Karpas-422 (cell line): Measurements from ENCODE around the gene SEZ6L. TPM values are rescaled to one million over a fixed set of nuclear protein-coding genes. Genes with fewer than 3 reads are reported as not detected.

Source experiments
- DNase-seq: peaks from one replicate; pipeline ENCODE4 v3.0.0-alpha.2; 2015
- H2AFZ ChIP-seq: fragments of 200-600 bp; sonication (generic); 2 replicates; pipeline ENCODE4 v1.6.1; 2014; ENCODE audit warnings: antibody characterized with exemption, low read length, mixed read lengths
- H3K27ac ChIP-seq: fragments of 200-600 bp; sonication (generic); 2 replicates; pipeline ENCODE4 v1.5.1; 2014; ENCODE audit warnings: mild to moderate bottlenecking, low read length, moderate library complexity
- H3K27me3 ChIP-seq: fragments of 200-600 bp; sonication (generic); 2 replicates; pipeline ENCODE4 v1.6.1; 2014; ENCODE audit warnings: low read length, mixed read lengths
- H3K36me3 ChIP-seq: fragments of 200-600 bp; sonication (generic); 2 replicates; pipeline ENCODE4 v1.6.1; 2014; ENCODE audit warnings: low read length, mixed read lengths; ENCODE audit not compliant: insufficient read depth
- H3K4me1 ChIP-seq: fragments of 200-600 bp; sonication (generic); 2 replicates; pipeline ENCODE4 v1.6.1; 2014; ENCODE audit warnings: mild to moderate bottlenecking, low read length, mixed read lengths
- H3K4me2 ChIP-seq: fragments of 200-600 bp; sonication (generic); 2 replicates; pipeline ENCODE4 v1.6.1; 2014; ENCODE audit warnings: low read length, low read depth, mild to moderate bottlenecking; ENCODE audit not compliant: poor library complexity, severe bottlenecking
- H3K4me3 ChIP-seq: fragments of 200-600 bp; sonication (generic); 2 replicates; pipeline ENCODE4 v1.5.1; 2014; ENCODE audit warnings: mild to moderate bottlenecking, antibody characterized with exemption, low read length, mixed read lengths
- H3K79me2 ChIP-seq: fragments of 200-600 bp; sonication (generic); 2 replicates; pipeline ENCODE4 v1.6.1; 2014; ENCODE audit warnings: mild to moderate bottlenecking, low read length, mixed read lengths
- H3K9ac ChIP-seq: fragments of 200-600 bp; sonication (generic); 2 replicates; pipeline ENCODE4 v1.6.0; 2014; ENCODE audit warnings: low read length
- H3K9me2 ChIP-seq: fragments of 200-600 bp; sonication (generic), shearing (Covaris generic); replicated peaks from 2 replicates; pipeline ENCODE4 v1.6.0; 2014; ENCODE audit warnings: mild to moderate bottlenecking, low read length, moderate library complexity; ENCODE audit not compliant: insufficient read depth
- H3K9me3 ChIP-seq: fragments of 300-700, 200-600 bp; sonication (generic); 2 replicates; pipeline ENCODE4 v1.6.1; 2014; ENCODE audit warnings: low read length, mixed read lengths
- H4K20me1 ChIP-seq: fragments of 200-600 bp; sonication (generic); 2 replicates; pipeline ENCODE4 v1.6.1; 2014; ENCODE audit warnings: mild to moderate bottlenecking, antibody characterized with exemption, low read length, low read depth; ENCODE audit not compliant: insufficient read depth
- total RNA-seq: library from RNA; depleted of rRNA; stranded (reverse); fragments of >200 nt; shearing (Covaris generic); gene quantifications from 2 replicates; pipeline ENCODE4 v1.2.3, GENCODE V29; 2014; ENCODE audit warnings: low replicate concordance; rRNA removed

Gene SEZ6L
- 0.14 and 0.41 TPM in 2 replicates for total RNA-seq

DNA sequence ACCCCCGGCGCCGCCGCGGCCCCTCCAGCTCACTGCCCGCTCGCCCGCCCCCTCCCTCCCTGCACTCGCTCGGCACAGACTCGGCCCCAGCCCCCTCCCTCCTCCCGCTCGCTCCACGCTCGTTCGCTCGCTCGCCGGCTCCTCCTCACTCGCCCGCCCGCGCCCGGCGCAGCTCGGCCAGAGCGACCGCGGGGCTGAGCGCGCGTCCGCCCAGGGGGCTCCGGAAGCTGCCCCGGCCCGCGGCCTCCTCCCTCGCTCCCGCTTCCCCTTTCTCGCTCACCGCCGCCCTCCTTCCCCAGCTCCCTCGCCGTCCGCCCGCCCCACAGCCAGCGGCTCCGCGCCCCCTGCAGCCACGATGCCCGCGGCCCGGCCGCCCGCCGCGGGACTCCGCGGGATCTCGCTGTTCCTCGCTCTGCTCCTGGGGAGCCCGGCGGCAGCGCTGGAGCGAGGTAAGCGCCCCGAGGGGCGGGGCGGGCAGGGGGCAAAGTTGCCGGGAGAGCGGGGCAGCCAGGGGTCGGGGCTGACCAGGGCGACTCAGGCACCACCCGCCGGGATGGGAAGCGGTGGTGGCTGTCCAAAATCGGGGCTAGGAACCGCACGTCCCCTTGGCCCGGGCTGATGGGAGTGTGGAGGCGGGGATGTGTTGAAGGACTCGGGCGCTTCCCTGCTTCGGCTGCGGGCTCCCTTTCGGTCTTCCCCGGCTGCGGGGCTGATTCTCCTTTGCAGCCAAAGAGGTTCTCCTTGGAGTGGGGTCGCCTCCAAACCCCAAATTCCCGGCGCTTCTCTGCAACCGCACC, at the start of gene SEZ6L:
Gene SEZ6L (plus strand): TSS at position 148 of the 797 bp plus-strand sequence. CDS start 208 bp downstream, at position 356.
- Histone ChIP-seq H3K27me3 (no peaks in the 10 kb centered on the region), H3K9me2 (no peaks in the 10 kb centered on the region), H3K4me1 (no peaks in the 10 kb centered on the region), H2AFZ (no peak within 1 kb of the TSS), H3K4me3 (no peak within 1 kb of the TSS), H3K9me3 (no peaks in the 10 kb centered on the region), H3K9ac (no peak within 1 kb of the TSS), H3K27ac (no peak within 1 kb of the TSS), H4K20me1 (no peaks in the 10 kb centered on the region), H3K4me2 (no peak within 1 kb of the TSS), H3K36me3 (no peaks in the 10 kb centered on the region), H3K79me2 (no peaks in the 10 kb centered on the region)
- no peak for DNase-seq

- no peak overlapping the region for H2AFZ ChIP-seq
- H3K27ac ChIP-seq, result no peak overlapping the region
- H3K9me3 ChIP-seq, result no peaks in the 10 kb centered on the region
- H3K4me1 ChIP-seq, result peaks cover 30% of the 10 kb centered on the region
- no peaks in the 10 kb centered on the region for H4K20me1 ChIP-seq
- no peak overlapping the region for H3K9ac ChIP-seq
- H3K4me2 ChIP-seq, result no peak overlapping the region
- no peaks in the 10 kb centered on the region for H3K27me3 ChIP-seq
- H3K9me2 ChIP-seq, result no peaks in the 10 kb centered on the region
- no peak overlapping the region for H3K4me3 ChIP-seq
- no peaks in the 10 kb centered on the region for H3K36me3 ChIP-seq
- DNase-seq, result no peak
- H3K79me2 ChIP-seq, result no peaks in the 10 kb centered on the region
These were observed 46.3 kb upstream of the SEZ6L start for GRCh38 chr22:26122920-26123468.

- no peaks in the 10 kb centered on the region for H4K20me1 ChIP-seq
- no peak overlapping the region for H3K27ac ChIP-seq
- no peaks in the 10 kb centered on the region for H3K27me3 ChIP-seq
These were observed 44.1 kb upstream of the SEZ6L start for GRCh38 chr22:26124991-26125725.

GRCh38 chr22:26127126-26127525, 42.1 kb upstream of the SEZ6L start:
- no peaks in the 10 kb centered on the region for H3K36me3 ChIP-seq
- H4K20me1 ChIP-seq, result no peaks in the 10 kb centered on the region
- H3K27me3 ChIP-seq, result no peaks in the 10 kb centered on the region
- DNase-seq, result peak; percentile 76
- H3K79me2 ChIP-seq, result no peaks in the 10 kb centered on the region
- peak overlapping the region; percentile 64 for H3K27ac ChIP-seq
- peaks cover 53% of the 10 kb centered on the region for H3K4me1 ChIP-seq
- peak overlapping the region; percentile 18 for H3K4me2 ChIP-seq
- no peak overlapping the region for H2AFZ ChIP-seq
- no peaks in the 10 kb centered on the region for H3K9me2 ChIP-seq
- no peak overlapping the region for H3K9ac ChIP-seq
- no peak overlapping the region for H3K4me3 ChIP-seq
- no peaks in the 10 kb centered on the region for H3K9me3 ChIP-seq

More at GRCh38 chr22:26124991-26125725, 44.1 kb upstream of the SEZ6L start:
- Histone ChIP-seq H3K9me2 (no peaks in the 10 kb centered on the region), H3K4me2 (no peak overlapping the region), H3K4me3 (no peak overlapping the region), H3K36me3 (no peaks in the 10 kb centered on the region), H3K4me1 (peaks cover 44% of the 10 kb centered on the region), H3K9ac (no peak overlapping the region), H3K79me2 (no peaks in the 10 kb centered on the region), H3K9me3 (no peaks in the 10 kb centered on the region), H2AFZ (no peak overlapping the region)
- no peak for DNase-seq

DNA sequence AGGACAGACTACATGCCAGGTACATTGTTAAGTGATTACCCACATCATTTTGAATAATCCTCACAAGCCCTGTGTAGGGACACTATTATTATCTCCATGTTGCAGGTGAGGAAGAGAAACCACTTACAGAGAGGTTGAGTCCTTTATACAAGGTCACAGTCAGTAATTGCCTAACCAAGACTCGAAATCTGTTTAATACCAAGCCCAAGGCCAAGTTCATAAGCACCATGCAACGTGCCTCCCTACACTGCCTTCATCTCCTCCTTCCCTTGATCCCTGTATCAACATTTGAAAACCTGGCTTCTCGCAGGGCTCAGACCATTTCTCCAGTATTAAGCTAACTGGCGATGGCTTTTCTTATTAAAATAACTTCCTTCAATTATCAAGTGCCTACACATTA, 41.7 kb upstream of the SEZ6L start:
- Histone ChIP-seq H3K9ac (no peak overlapping the region), H4K20me1 (no peaks in the 10 kb centered on the region), H3K4me3 (no peak overlapping the region), H3K9me3 (no peaks in the 10 kb centered on the region), H3K79me2 (no peaks in the 10 kb centered on the region), H3K36me3 (no peaks in the 10 kb centered on the region), H2AFZ (no peak overlapping the region), H3K9me2 (no peaks in the 10 kb centered on the region), H3K4me2 (peak overlapping the region; percentile 16), H3K27me3 (no peaks in the 10 kb centered on the region), H3K27ac (peak overlapping the region; percentile 64), H3K4me1 (peaks cover 53% of the 10 kb centered on the region)
- DNase-seq, result peak; percentile 65

- Histone ChIP-seq H3K4me3 (no peak overlapping the region), H3K27me3 (no peaks in the 10 kb centered on the region), H4K20me1 (no peaks in the 10 kb centered on the region), H3K9ac (no peak overlapping the region), H3K9me3 (no peaks in the 10 kb centered on the region), H3K27ac (no peak overlapping the region), H3K9me2 (no peaks in the 10 kb centered on the region), H3K79me2 (no peaks in the 10 kb centered on the region), H2AFZ (no peak overlapping the region), H3K4me1 (peaks cover 36% of the 10 kb centered on the region), H3K4me2 (no peak overlapping the region), H3K36me3 (no peaks in the 10 kb centered on the region)
- DNase-seq, result no peak
These were observed 37.6 kb upstream of the SEZ6L start for GRCh38 chr22:26131589-26132154.

- Histone ChIP-seq H3K27ac (no peak overlapping the region), H3K4me1 (peaks cover 10% of the 10 kb centered on the region; the same call in 1 of the 2 replicates), H3K4me3 (no peak overlapping the region), H4K20me1 (no peaks in the 10 kb centered on the region), H3K9me3 (no peaks in the 10 kb centered on the region), H3K9me2 (no peaks in the 10 kb centered on the region), H3K79me2 (no peaks in the 10 kb centered on the region), H3K9ac (no peak overlapping the region), H3K4me2 (no peak overlapping the region), H2AFZ (no peak overlapping the region), H3K36me3 (no peaks in the 10 kb centered on the region), H3K27me3 (no peaks in the 10 kb centered on the region)
- DNase-seq, result peak; percentile 79
These were observed 34.5 kb upstream of the SEZ6L start for GRCh38 chr22:26134654-26135330.
